OCI-LY3 (cell line): ENCODE measurements around the gene RNF144A.

Source experiments
- CTCF ChIP-seq: fragments of 200-600, 300-600 bp; sonication (generic); IDR thresholded peaks from 2 replicates; pipeline ENCODE4 v1.5.1; 2014; ENCODE audit warnings: antibody characterized with exemption, low read length, low read depth
- EZH2phosphoT487 ChIP-seq: fragments of 200-600 bp; shearing (Covaris generic); IDR thresholded peaks from 2 replicates; pipeline ENCODE4 v1.6.1; 2018; ENCODE audit warnings: antibody characterized with exemption, mixed run types, low read depth

DNA sequence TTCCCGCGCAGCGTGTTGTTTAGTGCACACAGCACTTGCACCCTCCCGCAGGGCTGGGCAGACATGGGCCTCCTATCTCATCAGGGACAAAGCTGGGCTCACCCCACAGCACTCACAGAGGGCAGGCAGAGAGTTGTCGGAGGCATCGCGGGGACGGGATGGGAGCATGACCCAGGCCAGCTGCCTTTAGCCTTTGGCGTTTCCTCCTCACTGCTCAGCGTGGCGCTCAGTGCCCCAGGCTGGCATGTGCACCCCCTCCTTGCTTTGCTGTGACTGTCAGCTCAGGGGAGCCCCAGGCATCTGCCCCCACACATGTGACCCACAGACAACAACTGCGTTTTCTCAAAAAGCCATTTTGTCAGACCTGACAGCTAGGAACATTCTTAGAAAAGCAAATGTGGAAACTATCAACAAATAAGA, 101.1 kb downstream of the RNF144A start:
- no peak for TF ChIP-seq CTCF
- no peak for TF ChIP-seq EZH2phosphoT487
